ENCODE results near the gene SRC.

SRC gene

DNA sequence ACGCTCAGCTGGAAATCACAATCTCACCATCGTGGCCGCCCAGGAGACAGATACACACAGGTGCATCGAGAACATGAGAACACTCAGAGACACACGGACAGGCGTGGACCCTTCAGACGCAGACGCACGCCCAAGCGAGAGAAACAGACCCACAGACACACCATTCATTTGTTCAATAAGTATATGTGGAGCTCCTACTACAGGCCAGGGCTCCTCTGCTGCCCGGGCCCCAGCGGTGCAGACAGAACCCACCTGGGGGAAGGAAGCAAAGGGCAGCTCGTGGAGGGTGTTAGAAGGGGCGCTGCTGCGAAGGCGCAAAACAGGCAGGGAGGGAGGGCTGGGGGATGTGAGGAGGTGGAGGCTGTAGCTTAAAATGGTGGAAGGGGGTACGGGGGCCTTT, 39.2 kb downstream of the SRC start:
- H3K36me3 Mint-ChIP-seq (ENCODE audit: low read depth): peaks cover 26% of the 10 kb centered on the region
- H3K27me3 Mint-ChIP-seq (ENCODE audit: low read depth, poor library complexity): peaks cover 2% of the 10 kb centered on the region
- H3K4me3 Mint-ChIP-seq: peak overlapping the region; percentile 69
- peaks cover 6% of the 10 kb centered on the region for H3K4me1 Mint-ChIP-seq
- TF ChIP-seq, protein P1, sequence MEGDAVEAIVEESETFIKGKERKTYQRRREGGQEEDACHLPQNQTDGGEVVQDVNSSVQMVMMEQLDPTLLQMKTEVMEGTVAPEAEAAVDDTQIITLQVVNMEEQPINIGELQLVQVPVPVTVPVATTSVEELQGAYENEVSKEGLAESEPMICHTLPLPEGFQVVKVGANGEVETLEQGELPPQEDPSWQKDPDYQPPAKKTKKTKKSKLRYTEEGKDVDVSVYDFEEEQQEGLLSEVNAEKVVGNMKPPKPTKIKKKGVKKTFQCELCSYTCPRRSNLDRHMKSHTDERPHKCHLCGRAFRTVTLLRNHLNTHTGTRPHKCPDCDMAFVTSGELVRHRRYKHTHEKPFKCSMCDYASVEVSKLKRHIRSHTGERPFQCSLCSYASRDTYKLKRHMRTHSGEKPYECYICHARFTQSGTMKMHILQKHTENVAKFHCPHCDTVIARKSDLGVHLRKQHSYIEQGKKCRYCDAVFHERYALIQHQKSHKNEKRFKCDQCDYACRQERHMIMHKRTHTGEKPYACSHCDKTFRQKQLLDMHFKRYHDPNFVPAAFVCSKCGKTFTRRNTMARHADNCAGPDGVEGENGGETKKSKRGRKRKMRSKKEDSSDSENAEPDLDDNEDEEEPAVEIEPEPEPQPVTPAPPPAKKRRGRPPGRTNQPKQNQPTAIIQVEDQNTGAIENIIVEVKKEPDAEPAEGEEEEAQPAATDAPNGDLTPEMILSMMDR (IDR thresholded peaks at IDR 0.05): no peak
- H3K27ac Mint-ChIP-seq: peak overlapping the region; percentile 15
- no peak for DNase-seq
- H3K9me3 Mint-ChIP-seq: no peaks in the 10 kb centered on the region

DNA sequence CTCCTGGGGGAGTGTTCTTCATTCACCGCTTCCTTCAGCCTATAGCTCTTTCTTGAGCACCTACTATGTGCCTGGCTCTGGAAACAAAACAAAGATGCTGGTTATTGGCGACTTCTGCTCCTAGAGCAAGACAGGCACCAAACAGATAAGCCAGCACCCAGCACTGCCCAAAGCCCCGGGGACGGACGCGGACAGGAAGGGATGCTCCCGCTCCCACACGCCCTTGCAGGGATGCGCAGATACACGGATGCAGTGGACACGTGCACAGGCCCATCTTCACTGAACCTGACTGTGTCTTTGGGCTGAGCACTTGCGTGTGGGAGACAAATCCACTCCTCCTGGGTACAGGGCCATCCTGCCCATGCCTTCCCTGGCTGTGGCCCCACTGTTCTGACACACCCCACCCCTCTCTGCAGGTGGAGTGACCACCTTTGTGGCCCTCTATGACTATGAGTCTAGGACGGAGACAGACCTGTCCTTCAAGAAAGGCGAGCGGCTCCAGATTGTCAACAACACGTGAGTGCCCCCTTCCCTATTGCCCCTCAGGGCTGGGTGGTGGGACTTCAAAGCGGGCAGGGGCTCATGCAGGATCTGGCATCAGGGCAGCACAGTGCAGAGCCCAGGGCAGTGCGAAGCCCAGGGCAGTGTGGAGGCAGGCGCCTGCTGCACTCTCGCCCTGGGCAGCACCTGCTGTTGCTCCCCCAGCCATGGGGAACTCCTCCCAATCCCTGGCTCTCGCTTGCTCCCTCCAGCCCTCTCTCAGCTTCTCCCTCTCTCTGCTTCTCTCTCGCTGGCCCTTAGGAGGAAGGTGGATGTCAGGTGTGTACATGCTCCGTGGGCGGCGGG, 39.9 kb downstream of the SRC start:
- DNase-seq: no peak
- Mint-ChIP-seq H3K9me3 (no peaks in the 10 kb centered on the region), H3K27ac (no peak overlapping the region), H3K36me3 (ENCODE audit: low read depth) (peaks cover 26% of the 10 kb centered on the region), H3K4me3 (no peak overlapping the region), H3K27me3 (ENCODE audit: low read depth, poor library complexity) (peaks cover 2% of the 10 kb centered on the region), H3K4me1 (peaks cover 11% of the 10 kb centered on the region)
- TF ChIP-seq, protein P1 (IDR thresholded peaks at IDR 0.05): no peak

DNA sequence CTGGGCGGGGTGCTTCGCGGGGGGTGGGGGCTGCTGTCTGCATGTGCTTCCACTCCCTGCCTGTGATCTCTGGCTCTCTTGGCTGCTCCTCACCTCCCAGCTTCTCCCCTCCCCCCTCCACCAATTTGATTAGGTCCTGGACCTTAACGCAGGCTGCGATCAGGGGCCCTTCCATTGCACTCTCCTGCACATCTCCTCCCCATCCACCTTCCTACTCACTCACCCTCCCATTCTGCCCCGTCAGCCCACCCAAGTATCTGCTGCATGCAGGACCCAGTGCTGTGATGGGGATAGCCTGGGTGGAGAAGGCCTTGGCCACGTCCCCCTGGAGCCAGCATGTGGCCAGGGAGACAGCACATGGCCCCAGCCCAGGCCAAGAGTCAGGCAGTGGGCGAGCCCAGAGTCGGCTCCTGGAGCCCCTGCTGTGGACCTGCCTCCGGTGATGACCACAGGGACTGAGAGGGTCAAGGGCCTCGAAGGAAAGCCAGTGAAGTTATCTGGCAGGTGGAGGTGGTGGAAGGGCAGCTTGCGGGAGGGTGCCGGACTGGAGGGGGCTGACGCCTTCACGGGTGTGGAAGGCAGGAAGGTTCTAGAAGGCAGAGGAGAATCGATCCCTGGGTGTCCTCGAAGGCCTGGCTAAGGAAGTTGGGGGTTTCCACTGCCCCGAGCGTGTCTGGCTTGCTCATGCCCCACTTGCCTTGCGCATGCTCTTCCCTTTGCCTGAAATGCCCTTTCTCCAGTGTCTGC, 40.7 kb downstream of the SRC start:
- H3K4me3 Mint-ChIP-seq: no peak overlapping the region
- peak overlapping the region; percentile 57 for H3K27ac Mint-ChIP-seq
- peaks cover 26% of the 10 kb centered on the region for H3K36me3 Mint-ChIP-seq (ENCODE audit: low read depth)
- TF ChIP-seq, protein P1 (IDR thresholded peaks at IDR 0.05): no peak
- peaks cover 16% of the 10 kb centered on the region for H3K4me1 Mint-ChIP-seq
- H3K9me3 Mint-ChIP-seq: no peaks in the 10 kb centered on the region
- peaks cover 2% of the 10 kb centered on the region for H3K27me3 Mint-ChIP-seq (ENCODE audit: low read depth, poor library complexity)
- no peak for DNase-seq

- H3K9me3 Mint-ChIP-seq: no peaks in the 10 kb centered on the region
- no peak overlapping the region for H3K27ac Mint-ChIP-seq
- TF ChIP-seq, protein P1 (IDR thresholded peaks at IDR 0.05): no peak
- H3K27me3 Mint-ChIP-seq (ENCODE audit: low read depth, poor library complexity): peaks cover 2% of the 10 kb centered on the region
- peaks cover 18% of the 10 kb centered on the region for H3K36me3 Mint-ChIP-seq (ENCODE audit: low read depth)
- DNase-seq: no peak
- no peak overlapping the region for H3K4me3 Mint-ChIP-seq
- H3K4me1 Mint-ChIP-seq: peaks cover 16% of the 10 kb centered on the region
These were observed 41.8 kb downstream of the SRC start for GRCh38 chr20:37387519-37388269.

DNA sequence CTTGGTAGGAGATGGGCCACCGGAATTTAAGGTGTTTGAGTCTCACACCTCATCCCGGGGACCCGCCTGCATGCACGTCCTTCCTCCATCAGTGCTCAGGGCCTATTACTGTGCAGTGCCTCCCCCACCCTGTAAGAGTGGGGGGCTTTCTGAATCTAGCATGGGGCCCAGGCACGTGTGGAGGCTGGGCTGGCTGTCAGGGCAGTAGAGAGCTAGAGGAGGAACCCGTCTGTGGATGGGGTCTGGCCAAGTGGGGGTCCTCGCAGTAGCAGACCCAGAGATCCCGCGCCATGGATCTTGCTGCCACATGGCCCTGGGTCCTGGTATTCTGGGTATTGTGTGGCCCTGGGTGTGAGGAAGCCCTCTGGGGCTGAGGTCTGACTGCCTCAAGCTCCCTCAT, 42.9 kb downstream of the SRC start:
- Mint-ChIP-seq H3K4me3 (no peak overlapping the region), H3K4me1 (peaks cover 20% of the 10 kb centered on the region), H3K27me3 (ENCODE audit: low read depth, poor library complexity) (peaks cover 2% of the 10 kb centered on the region), H3K9me3 (no peaks in the 10 kb centered on the region), H3K36me3 (ENCODE audit: low read depth) (peaks cover 14% of the 10 kb centered on the region), H3K27ac (no peak overlapping the region)
- no peak for DNase-seq
- TF ChIP-seq, protein P1 (IDR thresholded peaks at IDR 0.05): no peak

Measured in nephron progenitor cell (in vitro differentiated cells).